Retinal pigment epithelial cell (primary cell): ENCODE data around the gene RUNX1.
A peak's percentile ranks its signal among the peaks of the same experiment; 100 is the strongest.
"Not testable (repeated sequence)": the region's sequence is repeated elsewhere in the genome, so short reads cannot be mapped to it uniquely, and the experiment has no call there.

Source experiments
- DNase-seq: peaks from one replicate; pipeline ENCODE4 v3.0.0-alpha.2; 2010; ENCODE audit warnings: low read depth
- H3K4me3 ChIP-seq: 2 replicates; pipeline ENCODE4 v1.5.1; 2011; ENCODE audit warnings: mild to moderate bottlenecking, low read length, control low read depth, moderate library complexity
- TF ChIP-seq, protein P1 (sequence below): conservative IDR thresholded peaks from 2 replicates; pipeline ENCODE4 v1.5.1; 2011; ENCODE audit warnings: low read depth, low read length, control low read depth, inconsistent platforms

RUNX1 gene

DNA sequence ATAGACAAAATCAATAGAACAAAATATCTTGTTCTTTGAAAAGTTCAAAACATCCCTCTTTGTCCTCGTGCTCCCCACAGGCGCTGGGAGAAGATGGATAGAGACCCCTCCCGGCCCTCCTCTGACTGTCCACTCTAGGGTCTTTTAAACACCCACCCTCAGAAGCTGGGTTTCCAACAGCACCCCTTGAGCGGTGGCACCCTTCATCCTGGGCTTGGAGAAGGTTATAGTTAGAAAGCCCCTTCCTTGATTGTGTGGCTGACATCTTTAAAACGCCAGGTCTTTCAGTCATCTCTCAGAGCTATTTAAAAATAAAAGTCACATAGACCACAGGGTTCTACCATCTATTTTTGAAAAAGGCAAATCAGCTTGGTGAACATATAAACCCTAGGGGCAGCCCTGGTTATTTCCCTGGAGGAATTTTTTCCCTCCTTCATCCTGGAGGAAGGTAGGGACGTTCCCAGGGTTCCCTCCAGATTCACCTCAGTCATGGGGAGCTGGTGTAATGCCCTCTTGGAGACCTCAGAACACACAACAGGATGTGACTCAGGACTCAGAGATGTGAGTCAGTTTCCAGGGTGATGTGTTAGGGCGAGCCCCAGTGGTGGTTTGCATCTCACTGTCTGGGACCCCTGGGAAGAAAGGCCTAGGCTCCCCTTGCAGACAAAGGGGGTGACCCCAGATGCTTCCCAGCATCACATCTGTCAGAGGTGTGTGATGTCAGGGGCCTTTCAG lies 241.8 kb downstream of the RUNX1 start:
- TF ChIP-seq, protein P1, sequence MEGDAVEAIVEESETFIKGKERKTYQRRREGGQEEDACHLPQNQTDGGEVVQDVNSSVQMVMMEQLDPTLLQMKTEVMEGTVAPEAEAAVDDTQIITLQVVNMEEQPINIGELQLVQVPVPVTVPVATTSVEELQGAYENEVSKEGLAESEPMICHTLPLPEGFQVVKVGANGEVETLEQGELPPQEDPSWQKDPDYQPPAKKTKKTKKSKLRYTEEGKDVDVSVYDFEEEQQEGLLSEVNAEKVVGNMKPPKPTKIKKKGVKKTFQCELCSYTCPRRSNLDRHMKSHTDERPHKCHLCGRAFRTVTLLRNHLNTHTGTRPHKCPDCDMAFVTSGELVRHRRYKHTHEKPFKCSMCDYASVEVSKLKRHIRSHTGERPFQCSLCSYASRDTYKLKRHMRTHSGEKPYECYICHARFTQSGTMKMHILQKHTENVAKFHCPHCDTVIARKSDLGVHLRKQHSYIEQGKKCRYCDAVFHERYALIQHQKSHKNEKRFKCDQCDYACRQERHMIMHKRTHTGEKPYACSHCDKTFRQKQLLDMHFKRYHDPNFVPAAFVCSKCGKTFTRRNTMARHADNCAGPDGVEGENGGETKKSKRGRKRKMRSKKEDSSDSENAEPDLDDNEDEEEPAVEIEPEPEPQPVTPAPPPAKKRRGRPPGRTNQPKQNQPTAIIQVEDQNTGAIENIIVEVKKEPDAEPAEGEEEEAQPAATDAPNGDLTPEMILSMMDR, result peak; percentile 17
- peak; percentile 98 for DNase-seq
- no peak overlapping the region for H3K4me3 ChIP-seq

DNA sequence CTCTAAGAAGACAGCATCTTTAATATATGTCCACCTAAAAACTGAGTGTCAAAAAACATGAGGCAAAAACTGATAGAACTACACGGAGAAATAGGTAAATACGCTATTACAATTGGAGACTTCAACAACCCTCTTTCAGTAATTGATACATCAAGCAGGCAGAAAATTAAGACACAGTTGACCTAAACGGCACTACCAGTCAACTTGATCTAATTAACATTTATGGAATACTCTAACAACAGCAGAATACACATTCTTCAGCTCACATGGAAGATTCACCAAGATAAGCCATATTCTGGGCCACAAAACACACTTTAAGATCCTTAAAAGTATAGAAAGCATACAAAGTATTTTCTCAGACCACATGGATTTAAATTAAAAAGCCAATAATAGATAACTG lies 242.7 kb downstream of the RUNX1 start:
- DNase-seq, result no peak
- no peak overlapping the region for H3K4me3 ChIP-seq
- TF ChIP-seq, protein P1, result no peak

GRCh38 chr21:34805157-34805556 lies 243.9 kb downstream of the RUNX1 start:
- no peak overlapping the region for H3K4me3 ChIP-seq
- no peak for DNase-seq
- TF ChIP-seq, protein P1, result no peak

DNA sequence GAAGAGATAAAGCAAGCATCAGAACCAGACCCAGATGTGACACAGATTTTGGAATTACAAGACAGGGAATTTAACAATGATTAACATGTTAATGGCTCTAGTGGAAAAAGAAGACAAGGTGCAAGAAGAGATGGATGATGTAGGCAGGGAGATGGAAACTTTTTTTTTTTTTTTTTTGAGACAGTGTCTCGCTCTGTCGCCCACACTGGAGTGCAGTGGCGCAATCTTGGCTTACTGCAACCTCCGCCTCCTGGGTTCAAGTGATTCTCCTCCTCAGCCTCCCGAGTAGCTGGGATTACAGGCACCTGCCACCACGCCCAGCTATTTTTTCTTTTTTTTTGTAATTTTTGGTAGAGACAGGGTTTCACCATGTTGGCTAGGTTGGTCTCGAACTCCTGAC lies 244.5 kb downstream of the RUNX1 start:
- H3K4me3 ChIP-seq, DNase-seq: not testable (repeated sequence)

DNA sequence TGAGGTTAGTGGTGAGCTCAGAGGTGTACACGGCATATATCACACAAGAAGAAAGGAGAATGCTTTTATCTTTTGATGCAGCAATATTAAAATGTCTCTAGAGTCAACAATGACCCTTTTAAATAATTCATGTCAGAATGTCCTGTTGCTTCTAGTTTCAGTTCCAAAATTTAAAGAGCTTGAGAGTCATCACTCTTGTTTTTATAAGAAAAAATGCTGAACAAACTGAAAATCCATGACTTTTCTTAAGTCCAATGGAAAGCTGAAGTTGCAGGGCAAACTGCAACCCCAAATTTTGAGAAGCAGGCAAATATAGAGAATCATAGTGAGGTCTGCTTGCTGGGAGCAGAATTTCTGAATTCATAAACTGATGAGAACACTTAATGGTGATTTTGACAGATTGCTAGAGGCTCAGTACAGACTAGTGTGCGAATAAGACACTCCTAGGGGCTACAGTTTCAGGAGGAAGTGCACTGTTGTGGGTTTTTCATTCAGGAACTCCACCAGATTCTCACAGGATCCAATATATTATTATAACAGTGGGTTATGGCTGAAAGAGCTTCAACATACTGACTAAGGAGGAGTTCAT lies 245.2 kb downstream of the RUNX1 start:
- TF ChIP-seq, protein P1, result no peak
- H3K4me3 ChIP-seq, result no peak overlapping the region
- no peak for DNase-seq

- no peak overlapping the region for H3K4me3 ChIP-seq
- DNase-seq, result no peak
- TF ChIP-seq, protein P1, result no peak
Measured at GRCh38 chr21:34802180-34802899, 246.8 kb downstream of the RUNX1 start.

GRCh38 chr21:34801519-34802132 lies 247.5 kb downstream of the RUNX1 start:
- H3K4me3 ChIP-seq, result no peak overlapping the region
- TF ChIP-seq, protein P1, result peak; percentile 63
- no peak for DNase-seq
